Astrocyte (in vitro differentiated cells and primary cell): ENCODE data around the gene CNTRL.

ENCODE experiments used
- EZH2 ChIP-seq: IDR thresholded peaks from 2 replicates; pipeline ENCODE4 v1.6.1; 2012; ENCODE audit warnings: mild to moderate bottlenecking, low read length, inconsistent platforms; ENCODE audit not compliant: insufficient read depth
- TF ChIP-seq, protein P1 (sequence below): IDR thresholded peaks from 2 replicates; pipeline ENCODE4 v1.5.1; 2011; ENCODE audit warnings: low read depth, mild to moderate bottlenecking, inconsistent platforms, low read length, moderate library complexity; ENCODE audit not compliant: insufficient read depth

DNA sequence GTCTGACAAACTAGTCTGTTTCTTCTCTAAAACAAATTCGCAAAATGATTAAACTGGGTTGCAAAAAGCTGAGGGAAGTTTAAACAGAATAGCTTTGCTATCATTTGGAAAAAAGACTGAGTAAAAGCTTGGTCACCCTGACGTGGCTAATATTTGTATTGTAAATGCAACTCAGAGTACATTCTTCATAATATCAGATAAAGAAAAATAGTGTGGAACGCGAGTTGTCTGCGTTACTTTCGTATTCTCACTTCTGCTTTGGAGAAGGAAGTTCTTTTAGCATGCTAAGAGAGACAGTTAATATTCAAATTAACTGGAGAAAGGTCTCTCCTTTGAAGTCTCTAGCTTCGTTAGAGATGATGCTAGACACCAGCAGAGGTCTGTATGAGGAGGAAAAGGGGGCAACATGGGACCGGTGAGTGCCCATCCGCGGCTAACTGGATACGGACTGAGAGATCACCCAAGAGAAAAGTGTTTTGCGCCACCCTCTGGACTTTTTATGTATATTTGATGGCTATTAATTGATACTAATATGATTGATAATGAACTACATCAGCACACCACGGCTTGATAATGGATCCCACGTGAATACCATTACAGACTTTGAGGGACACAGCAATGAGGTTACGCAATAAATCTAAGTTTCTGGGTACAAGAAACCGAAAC is 2.9 kb upstream of the CNTRL start:
- TF ChIP-seq, protein P1, sequence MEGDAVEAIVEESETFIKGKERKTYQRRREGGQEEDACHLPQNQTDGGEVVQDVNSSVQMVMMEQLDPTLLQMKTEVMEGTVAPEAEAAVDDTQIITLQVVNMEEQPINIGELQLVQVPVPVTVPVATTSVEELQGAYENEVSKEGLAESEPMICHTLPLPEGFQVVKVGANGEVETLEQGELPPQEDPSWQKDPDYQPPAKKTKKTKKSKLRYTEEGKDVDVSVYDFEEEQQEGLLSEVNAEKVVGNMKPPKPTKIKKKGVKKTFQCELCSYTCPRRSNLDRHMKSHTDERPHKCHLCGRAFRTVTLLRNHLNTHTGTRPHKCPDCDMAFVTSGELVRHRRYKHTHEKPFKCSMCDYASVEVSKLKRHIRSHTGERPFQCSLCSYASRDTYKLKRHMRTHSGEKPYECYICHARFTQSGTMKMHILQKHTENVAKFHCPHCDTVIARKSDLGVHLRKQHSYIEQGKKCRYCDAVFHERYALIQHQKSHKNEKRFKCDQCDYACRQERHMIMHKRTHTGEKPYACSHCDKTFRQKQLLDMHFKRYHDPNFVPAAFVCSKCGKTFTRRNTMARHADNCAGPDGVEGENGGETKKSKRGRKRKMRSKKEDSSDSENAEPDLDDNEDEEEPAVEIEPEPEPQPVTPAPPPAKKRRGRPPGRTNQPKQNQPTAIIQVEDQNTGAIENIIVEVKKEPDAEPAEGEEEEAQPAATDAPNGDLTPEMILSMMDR = peak; percentile 12
- TF ChIP-seq EZH2 = no peak
